KMS-11 (cell line): ENCODE data around the gene DENND4C.

Source experiments
- H2AFZ ChIP-seq: fragments of 200-600 bp; sonication (generic); 2 replicates; pipeline ENCODE4 v1.6.1; 2016; ENCODE audit warnings: antibody characterized with exemption, mixed run types, low read depth
- H3K27ac ChIP-seq: fragments of 200-600 bp; sonication (generic); 2 replicates; pipeline ENCODE4 v1.6.1; 2016; ENCODE audit warnings: mild to moderate bottlenecking, mixed run types
- H3K27me3 ChIP-seq: fragments of 200-600 bp; sonication (generic); 2 replicates; pipeline ENCODE4 v1.6.1; 2017; ENCODE audit warnings: mild to moderate bottlenecking, low read depth, mixed run types, moderate library complexity; ENCODE audit not compliant: insufficient read depth
- H3K36me3 ChIP-seq: fragments of 200-600 bp; sonication (generic); 2 replicates; pipeline ENCODE4 v1.6.1; 2017; ENCODE audit warnings: mild to moderate bottlenecking, mixed run types; ENCODE audit not compliant: insufficient read depth
- H3K4me1 ChIP-seq: fragments of 200-600 bp; sonication (generic); 2 replicates; pipeline ENCODE4 v1.6.1; 2016; ENCODE audit warnings: mild to moderate bottlenecking, low read depth, mixed run types; ENCODE audit not compliant: poor library complexity, severe bottlenecking
- H3K4me2 ChIP-seq: fragments of 200-600 bp; sonication (generic); 2 replicates; pipeline ENCODE4 v1.7.0; 2016; ENCODE audit warnings: mild to moderate bottlenecking, mixed run types
- H3K4me3 ChIP-seq: fragments of 200-600 bp; sonication (generic); IDR thresholded peaks from 2 replicates; pipeline ENCODE4 v1.6.1; 2017; ENCODE audit warnings: low read depth, low read length, mixed read lengths; ENCODE audit not compliant: insufficient read depth
- H3K79me2 ChIP-seq: fragments of 200-600 bp; sonication (generic); 2 replicates; pipeline ENCODE4 v1.6.1; 2016; ENCODE audit warnings: low read depth, mixed run types; ENCODE audit not compliant: insufficient read depth
- H3K9ac ChIP-seq: fragments of 200-600 bp; sonication (generic); 2 replicates; pipeline ENCODE4 v1.6.1; 2016; ENCODE audit warnings: mild to moderate bottlenecking, mixed run types
- H4K20me1 ChIP-seq: fragments of 200-600 bp; sonication (generic); 2 replicates; pipeline ENCODE4 v1.6.1; 2016; ENCODE audit warnings: mild to moderate bottlenecking, mixed run types; ENCODE audit not compliant: insufficient read depth
- CTCF ChIP-seq: fragments of 200-600 bp; sonication (generic); conservative IDR thresholded peaks from 2 replicates; pipeline ENCODE4 v1.6.1; 2017; ENCODE audit warnings: low read depth, mild to moderate bottlenecking, antibody characterized with exemption, low read length, moderate library complexity, mixed read lengths

The DENND4C gene

GRCh38 chr9:19336166-19336565 lies 105.7 kb downstream of the DENND4C start:
- H3K4me3 ChIP-seq = no peak overlapping the region
- H2AFZ ChIP-seq = no peak overlapping the region
- no peaks in the 10 kb centered on the region for H3K27me3 ChIP-seq
- no peaks in the 10 kb centered on the region for H3K79me2 ChIP-seq
- H4K20me1 ChIP-seq = no peaks in the 10 kb centered on the region
- TF ChIP-seq CTCF = no peak
- H3K9ac ChIP-seq = no peak overlapping the region
- H3K4me2 ChIP-seq = no peak overlapping the region
- no peaks in the 10 kb centered on the region for H3K36me3 ChIP-seq
- no peaks in the 10 kb centered on the region for H3K4me1 ChIP-seq
- H3K27ac ChIP-seq = no peak overlapping the region

- H3K27me3 ChIP-seq = no peaks in the 10 kb centered on the region
- no peak overlapping the region for H3K27ac ChIP-seq
- H3K9ac ChIP-seq = no peak overlapping the region
- H2AFZ ChIP-seq = no peak overlapping the region
- H3K4me3 ChIP-seq = no peak overlapping the region
- H3K4me1 ChIP-seq = no peaks in the 10 kb centered on the region
- 0 out of 2 replicates have a peak, but pooled peaks cover 5% of the 10 kb centered on the region for H3K36me3 ChIP-seq
- TF ChIP-seq CTCF = no peak
- H4K20me1 ChIP-seq = no peaks in the 10 kb centered on the region
- no peak overlapping the region for H3K4me2 ChIP-seq
- H3K79me2 ChIP-seq = no peaks in the 10 kb centered on the region
Measured at GRCh38 chr9:19342947-19343346, 112.5 kb downstream of the DENND4C start.

GRCh38 chr9:19358701-19359100 lies 128.2 kb downstream of the DENND4C start:
- Histone ChIP-seq H3K9ac (no peak overlapping the region), H4K20me1 (no peaks in the 10 kb centered on the region), H3K79me2 (no peaks in the 10 kb centered on the region), H3K36me3 (no peaks in the 10 kb centered on the region), H3K4me2 (no peak overlapping the region), H2AFZ (no peak overlapping the region), H3K4me3 (no peak overlapping the region), H3K27me3 (no peaks in the 10 kb centered on the region), H3K4me1 (no peaks in the 10 kb centered on the region), H3K27ac (no peak overlapping the region)
- no peak for TF ChIP-seq CTCF

GRCh38 chr9:19369107-19369506 lies 138.6 kb downstream of the DENND4C start:
- no peaks in the 10 kb centered on the region for H3K4me1 ChIP-seq
- H3K27me3 ChIP-seq = no peaks in the 10 kb centered on the region
- TF ChIP-seq CTCF = no peak
- no peaks in the 10 kb centered on the region for H3K79me2 ChIP-seq
- no peak overlapping the region for H2AFZ ChIP-seq
- H3K36me3 ChIP-seq = no peaks in the 10 kb centered on the region
- no peak overlapping the region for H3K4me2 ChIP-seq
- no peak overlapping the region for H3K9ac ChIP-seq
- no peaks in the 10 kb centered on the region for H4K20me1 ChIP-seq
- no peak overlapping the region for H3K27ac ChIP-seq
- no peak overlapping the region for H3K4me3 ChIP-seq

GRCh38 chr9:19371942-19372341 lies 141.4 kb downstream of the DENND4C start:
- no peak overlapping the region for H2AFZ ChIP-seq
- H3K79me2 ChIP-seq = peaks cover 5% of the 10 kb centered on the region; the same call in 1 of the 2 replicates
- peaks cover 9% of the 10 kb centered on the region for H3K36me3 ChIP-seq
- no peak overlapping the region for H3K9ac ChIP-seq
- H3K4me2 ChIP-seq = no peak overlapping the region
- no peak overlapping the region for H3K4me3 ChIP-seq
- peaks cover 6% of the 10 kb centered on the region; the same call in 1 of the 2 replicates for H4K20me1 ChIP-seq
- peaks cover 4% of the 10 kb centered on the region for H3K4me1 ChIP-seq
- no peak for TF ChIP-seq CTCF
- no peaks in the 10 kb centered on the region for H3K27me3 ChIP-seq
- no peak overlapping the region for H3K27ac ChIP-seq
